MM.1S (cell line): Measurements from ENCODE around the gene GYS2.

Experiments
- EZH2phosphoT487 ChIP-seq: fragments of 300-600 bp; sonication (generic); IDR thresholded peaks from 2 replicates; pipeline ENCODE4 v1.6.1; 2018; ENCODE audit warnings: antibody characterized with exemption, low read length
- TF ChIP-seq, protein P1 (sequence below): fragments of 300-600 bp; sonication (generic); IDR thresholded peaks from 2 replicates; pipeline ENCODE4 v1.5.1; 2016; ENCODE audit warnings: antibody characterized with exemption, low read length, mixed read lengths

DNA sequence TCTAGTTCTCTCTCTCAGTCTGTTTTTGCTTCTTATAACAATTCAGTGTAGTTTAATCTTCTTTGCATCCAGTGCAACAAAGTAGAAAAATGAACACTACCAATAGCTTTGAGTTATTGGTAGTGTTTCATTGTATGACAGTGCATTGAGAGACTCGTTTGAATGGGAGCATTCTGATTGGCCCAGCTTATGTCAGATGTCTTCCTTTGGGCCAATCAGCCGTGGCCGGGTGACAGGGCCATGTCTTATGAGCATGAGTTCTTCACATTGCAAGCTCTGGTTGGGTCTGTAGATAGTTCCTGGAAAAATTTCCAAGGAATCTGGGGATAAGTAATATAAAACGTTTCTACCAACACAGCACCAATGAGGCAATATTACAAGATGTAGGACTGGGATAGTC is 36.5 kb downstream of the GYS2 start:
- TF ChIP-seq, protein P1, sequence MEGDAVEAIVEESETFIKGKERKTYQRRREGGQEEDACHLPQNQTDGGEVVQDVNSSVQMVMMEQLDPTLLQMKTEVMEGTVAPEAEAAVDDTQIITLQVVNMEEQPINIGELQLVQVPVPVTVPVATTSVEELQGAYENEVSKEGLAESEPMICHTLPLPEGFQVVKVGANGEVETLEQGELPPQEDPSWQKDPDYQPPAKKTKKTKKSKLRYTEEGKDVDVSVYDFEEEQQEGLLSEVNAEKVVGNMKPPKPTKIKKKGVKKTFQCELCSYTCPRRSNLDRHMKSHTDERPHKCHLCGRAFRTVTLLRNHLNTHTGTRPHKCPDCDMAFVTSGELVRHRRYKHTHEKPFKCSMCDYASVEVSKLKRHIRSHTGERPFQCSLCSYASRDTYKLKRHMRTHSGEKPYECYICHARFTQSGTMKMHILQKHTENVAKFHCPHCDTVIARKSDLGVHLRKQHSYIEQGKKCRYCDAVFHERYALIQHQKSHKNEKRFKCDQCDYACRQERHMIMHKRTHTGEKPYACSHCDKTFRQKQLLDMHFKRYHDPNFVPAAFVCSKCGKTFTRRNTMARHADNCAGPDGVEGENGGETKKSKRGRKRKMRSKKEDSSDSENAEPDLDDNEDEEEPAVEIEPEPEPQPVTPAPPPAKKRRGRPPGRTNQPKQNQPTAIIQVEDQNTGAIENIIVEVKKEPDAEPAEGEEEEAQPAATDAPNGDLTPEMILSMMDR = no peak
- TF ChIP-seq EZH2phosphoT487 = no peak
